Measurements from ENCODE around the gene INTS7. TPM values are rescaled to one million over a fixed set of nuclear protein-coding genes. Genes with fewer than 3 reads are reported as not detected.

Gene INTS7
- polyA plus RNA-seq, 3 donors from 2014 or later = 16.6 to 17.3 (median 17.0) TPM

DNA sequence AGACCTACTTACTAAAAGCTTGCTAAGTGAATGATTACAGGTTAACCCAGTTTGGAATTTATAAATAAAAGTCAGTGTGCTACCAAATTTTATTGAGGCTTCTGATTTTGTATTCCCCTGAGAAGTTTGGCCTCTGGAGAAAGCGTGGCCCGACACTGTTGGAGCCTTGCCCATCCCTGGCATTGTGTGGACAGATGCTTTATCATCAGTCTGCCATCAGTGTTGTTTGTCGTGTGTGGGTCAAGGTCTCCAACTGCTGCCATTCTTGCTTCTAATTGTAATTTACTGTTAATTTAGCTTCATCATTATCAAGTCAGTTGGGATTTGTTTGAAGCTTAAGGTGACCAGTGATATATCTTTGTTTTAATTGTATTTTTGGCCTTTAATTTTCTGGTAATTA, 142.8 kb downstream of the INTS7 start:
- H3K4me3 Mint-ChIP-seq = no peak overlapping the region
- peaks cover 10 to 25% of the 10 kb centered on the region in 2 donors for H3K4me1 Mint-ChIP-seq
- peaks cover 0 to 7% (median 3%) of the 10 kb centered on the region in 3 donors for H3K27me3 Mint-ChIP-seq (ENCODE audit: low read depth in 3 of 3)
- peaks cover 0 to 4% (median 0%) of the 10 kb centered on the region in 3 donors for H3K36me3 Mint-ChIP-seq
- no peak overlapping the region for H3K27ac Mint-ChIP-seq
- no peak for DNase-seq
- H3K9me3 Mint-ChIP-seq = no peaks in the 10 kb centered on the region

DNA sequence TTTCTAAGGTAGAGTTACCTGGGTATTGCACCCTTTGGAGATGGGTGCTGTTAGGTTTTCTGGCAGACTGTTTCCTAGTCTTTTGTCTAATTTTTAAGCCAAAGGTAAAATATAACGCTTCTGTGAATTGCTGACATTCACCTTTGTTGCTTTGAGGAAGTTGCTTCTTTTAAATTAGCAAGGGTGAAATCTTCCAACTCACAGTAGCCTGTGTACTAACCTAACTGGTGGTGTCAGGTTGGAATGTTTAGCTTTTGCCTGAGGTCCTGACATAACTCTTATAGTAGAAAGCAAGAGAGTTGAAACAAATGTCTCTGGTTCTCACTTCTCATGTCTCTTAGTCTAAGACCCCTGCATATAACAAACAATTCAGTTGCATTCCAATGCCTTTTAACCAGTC, 143.6 kb downstream of the INTS7 start:
- H3K36me3 Mint-ChIP-seq = peaks cover 0 to 4% (median 0%) of the 10 kb centered on the region in 3 donors
- H3K4me3 Mint-ChIP-seq = no peak overlapping the region
- H3K4me1 Mint-ChIP-seq = peaks cover 10 to 29% of the 10 kb centered on the region in 2 donors
- H3K27ac Mint-ChIP-seq = no peak overlapping the region
- peaks cover 0 to 7% (median 3%) of the 10 kb centered on the region in 3 donors for H3K27me3 Mint-ChIP-seq (ENCODE audit: low read depth in 3 of 3)
- no peak for DNase-seq
- no peaks in the 10 kb centered on the region for H3K9me3 Mint-ChIP-seq

Other genes with a start within 250 kb of the INTS7 start
- gene LPGAT1, start 204.8 kb downstream of the INTS7 start, polyA plus RNA-seq = 10 to 100 TPM; 29.1 to 63.3 (median 46.9) TPM
- 1 to 10 TPM; 1.4 to 3.5 (median 3.1) TPM for gene DTL, start 191 bp upstream of the INTS7 start, polyA plus RNA-seq
- gene PPP2R5A, start 249.9 kb upstream of the INTS7 start, polyA plus RNA-seq = 10 to 100 TPM; 57.0 to 87.2 (median 64.6) TPM

Measured in immature natural killer cell (primary cell).